Dendritic cell treated with granulocyte-macrophage colony-stimulating factor and Interleukin-4, amounts not matched to agents 40 ng/mL and 50 ng/mL, for 4 days (primary cell): ENCODE results near the gene ITLN1.
A peak's percentile ranks its signal among the peaks of the same experiment; 100 is the strongest.
"Not testable (repeated sequence)": the region's sequence is repeated elsewhere in the genome, so short reads cannot be mapped to it uniquely, and the experiment has no call there.

Experiments
- H3K27ac Mint-ChIP-seq: one replicate; pipeline ENCODE4 v1.8.0; 2022; ENCODE audit warnings: mild to moderate bottlenecking, mixed read lengths
- H3K27me3 Mint-ChIP-seq: one replicate; pipeline ENCODE4 v1.8.0; 2022; ENCODE audit warnings: mild to moderate bottlenecking, mixed read lengths
- H3K36me3 Mint-ChIP-seq: one replicate; pipeline ENCODE4 v1.8.0; 2022; ENCODE audit warnings: low read depth, mixed read lengths
- H3K4me1 Mint-ChIP-seq: one replicate; pipeline ENCODE4 v1.8.0; 2022; ENCODE audit warnings: low read depth, mixed read lengths
- H3K4me3 Mint-ChIP-seq: one replicate; pipeline ENCODE4 v1.8.0; 2022; ENCODE audit warnings: mild to moderate bottlenecking, moderate library complexity, mixed read lengths
- H3K9me3 Mint-ChIP-seq: one replicate; pipeline ENCODE4 v1.8.0; 2022; ENCODE audit warnings: mixed read lengths
- intact Hi-C: fragments of 100-400 bp; cut with micrococcal nuclease; formaldehyde crosslinking; loops from one replicate; pipeline ENCODE4 v1.15.0; 2022

ITLN1 gene

DNA sequence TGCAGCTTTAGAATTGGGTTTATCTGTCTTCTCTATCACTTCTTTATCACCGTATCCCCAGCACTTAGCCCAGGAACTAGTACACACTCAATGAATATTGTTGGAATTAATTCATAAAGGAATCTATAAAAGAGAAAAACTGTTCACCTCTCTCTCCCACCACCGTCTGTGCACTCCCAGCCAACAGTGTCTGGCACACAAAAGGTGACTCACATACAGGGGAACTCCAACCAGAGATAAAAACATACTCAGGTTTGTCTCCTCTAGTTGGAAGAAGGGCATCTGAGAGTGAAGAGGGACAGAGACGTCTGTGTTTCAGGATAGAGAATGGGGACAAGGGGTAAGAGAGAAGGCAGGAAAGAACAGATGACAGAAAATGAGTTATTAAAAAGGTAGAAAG is 10.0 kb downstream of the ITLN1 start:
- no peak overlapping the region for H3K4me3 Mint-ChIP-seq
- peaks cover 6% of the 10 kb centered on the region for H3K9me3 Mint-ChIP-seq
- H3K27me3 Mint-ChIP-seq, result no peaks in the 10 kb centered on the region
- intact Hi-C loops, result loop anchor here (5.0 kb wide), 1 partner anchor 38 kb away; no protein-coding TSS in a partner anchor
- H3K36me3 Mint-ChIP-seq, result no peaks in the 10 kb centered on the region
- H3K27ac Mint-ChIP-seq, result no peak overlapping the region
- H3K4me1 Mint-ChIP-seq, result peaks cover 34% of the 10 kb centered on the region

DNA sequence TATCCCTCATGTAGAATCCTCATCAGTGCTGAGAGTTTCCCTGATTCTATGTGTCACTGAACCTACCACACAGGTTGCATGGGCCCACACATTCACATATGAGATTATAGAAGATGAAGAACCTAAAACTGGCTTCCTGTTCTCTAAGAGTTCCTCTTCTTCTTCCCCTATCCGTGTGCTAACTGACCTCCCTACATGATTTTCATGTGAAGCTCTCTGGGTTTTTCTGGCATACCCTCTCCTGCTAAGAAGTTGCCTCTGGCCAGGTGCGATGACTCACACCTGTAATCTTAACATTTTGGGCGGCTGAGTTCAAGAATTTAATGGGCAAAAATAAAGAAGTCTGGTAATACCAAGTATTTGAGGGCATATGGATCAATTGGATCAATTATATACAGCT is 16.8 kb downstream of the ITLN1 start:
- H3K27me3 Mint-ChIP-seq, result no peaks in the 10 kb centered on the region
- H3K27ac Mint-ChIP-seq, result no peak overlapping the region
- intact Hi-C loops, result no loop called here
- no peaks in the 10 kb centered on the region for H3K9me3 Mint-ChIP-seq
- H3K4me3 Mint-ChIP-seq, result no peak overlapping the region
- H3K4me1 Mint-ChIP-seq, result peaks cover 30% of the 10 kb centered on the region
- no peaks in the 10 kb centered on the region for H3K36me3 Mint-ChIP-seq

GRCh38 chr1:160867651-160868050 is 17.3 kb downstream of the ITLN1 start:
- H3K9me3 Mint-ChIP-seq, H3K4me3 Mint-ChIP-seq, H3K36me3 Mint-ChIP-seq, H3K27me3 Mint-ChIP-seq, H3K27ac Mint-ChIP-seq, intact Hi-C loops: not testable (repeated sequence)
- H3K4me1 Mint-ChIP-seq, result peaks cover 35% of the 10 kb centered on the region

- H3K27me3 Mint-ChIP-seq, result no peaks in the 10 kb centered on the region
- no peaks in the 10 kb centered on the region for H3K9me3 Mint-ChIP-seq
- intact Hi-C loops, result no loop called here
- no peak overlapping the region for H3K4me3 Mint-ChIP-seq
- no peaks in the 10 kb centered on the region for H3K36me3 Mint-ChIP-seq
- peaks cover 44% of the 10 kb centered on the region for H3K4me1 Mint-ChIP-seq
- H3K27ac Mint-ChIP-seq, result no peak overlapping the region
These were observed 18.2 kb downstream of the ITLN1 start for GRCh38 chr1:160866695-160867260.

GRCh38 chr1:160866001-160866694 is 18.8 kb downstream of the ITLN1 start:
- no peaks in the 10 kb centered on the region for H3K36me3 Mint-ChIP-seq
- no peak overlapping the region for H3K4me3 Mint-ChIP-seq
- H3K27me3 Mint-ChIP-seq, result no peaks in the 10 kb centered on the region
- H3K27ac Mint-ChIP-seq, result no peak overlapping the region
- H3K4me1 Mint-ChIP-seq, result peaks cover 50% of the 10 kb centered on the region
- intact Hi-C loops, result no loop called here
- H3K9me3 Mint-ChIP-seq, result no peaks in the 10 kb centered on the region

DNA sequence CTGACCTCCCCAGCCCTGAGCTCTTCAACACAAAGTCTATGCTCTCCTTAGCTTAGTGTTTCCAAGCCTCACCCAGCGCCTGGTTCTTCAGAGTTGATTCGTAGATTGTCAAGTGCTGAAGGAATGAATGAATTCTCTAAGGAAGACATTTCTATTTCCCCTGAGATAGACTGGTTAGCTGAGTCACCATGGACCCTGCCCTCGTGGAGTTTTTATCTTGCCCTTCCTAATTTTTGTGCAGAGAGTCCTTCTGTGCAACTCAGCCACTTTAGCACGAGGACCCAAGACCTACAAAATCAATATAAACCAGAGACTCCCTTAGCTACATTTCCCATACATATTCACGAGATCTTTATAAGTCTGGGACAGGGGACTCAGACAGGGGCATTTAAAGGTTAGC is 19.6 kb downstream of the ITLN1 start:
- Mint-ChIP-seq H3K4me3 (no peak overlapping the region), H3K27me3 (no peaks in the 10 kb centered on the region), H3K9me3 (no peaks in the 10 kb centered on the region), H3K36me3 (no peaks in the 10 kb centered on the region), H3K27ac (no peak overlapping the region), H3K4me1 (peaks cover 55% of the 10 kb centered on the region)
- intact Hi-C loops, result no loop called here

DNA sequence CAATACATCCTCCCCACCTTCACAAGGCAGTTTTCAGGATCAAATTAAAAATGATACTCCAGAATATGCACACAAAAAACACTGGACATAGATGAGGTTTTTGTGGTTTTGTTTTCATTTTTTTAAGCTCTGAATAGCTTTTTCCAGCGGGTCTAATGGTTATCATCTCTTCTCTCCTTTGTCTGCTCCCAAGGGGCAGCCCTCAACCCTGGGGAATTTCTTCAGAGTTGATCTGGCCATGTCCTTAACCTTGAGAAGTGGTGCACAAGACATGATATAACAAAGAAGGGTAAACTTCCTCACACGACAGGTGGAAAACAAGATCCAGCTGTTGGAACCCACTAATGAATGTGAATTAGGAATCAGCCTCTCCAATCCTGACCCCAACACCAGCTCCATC is 20.8 kb downstream of the ITLN1 start:
- Mint-ChIP-seq H3K4me3 (no peak overlapping the region), H3K4me1 (peaks cover 52% of the 10 kb centered on the region), H3K36me3 (no peaks in the 10 kb centered on the region), H3K9me3 (no peaks in the 10 kb centered on the region), H3K27ac (peak overlapping the region; percentile 54), H3K27me3 (no peaks in the 10 kb centered on the region)
- intact Hi-C loops, result no loop called here

GRCh38 chr1:160863774-160864131 is 21.2 kb downstream of the ITLN1 start:
- Mint-ChIP-seq H3K4me1 (peaks cover 52% of the 10 kb centered on the region), H3K27me3 (no peaks in the 10 kb centered on the region), H3K4me3 (peak overlapping the region; percentile 60), H3K27ac (peak overlapping the region; percentile 54), H3K36me3 (no peaks in the 10 kb centered on the region), H3K9me3 (no peaks in the 10 kb centered on the region)
- intact Hi-C loops, result no loop called here

- Mint-ChIP-seq H3K4me3 (peak overlapping the region; percentile 60), H3K27ac (peak overlapping the region; percentile 54), H3K36me3 (no peaks in the 10 kb centered on the region), H3K27me3 (no peaks in the 10 kb centered on the region), H3K4me1 (peaks cover 52% of the 10 kb centered on the region), H3K9me3 (no peaks in the 10 kb centered on the region)
- intact Hi-C loops, result no loop called here
These were observed 21.8 kb downstream of the ITLN1 start for GRCh38 chr1:160863061-160863773.

DNA sequence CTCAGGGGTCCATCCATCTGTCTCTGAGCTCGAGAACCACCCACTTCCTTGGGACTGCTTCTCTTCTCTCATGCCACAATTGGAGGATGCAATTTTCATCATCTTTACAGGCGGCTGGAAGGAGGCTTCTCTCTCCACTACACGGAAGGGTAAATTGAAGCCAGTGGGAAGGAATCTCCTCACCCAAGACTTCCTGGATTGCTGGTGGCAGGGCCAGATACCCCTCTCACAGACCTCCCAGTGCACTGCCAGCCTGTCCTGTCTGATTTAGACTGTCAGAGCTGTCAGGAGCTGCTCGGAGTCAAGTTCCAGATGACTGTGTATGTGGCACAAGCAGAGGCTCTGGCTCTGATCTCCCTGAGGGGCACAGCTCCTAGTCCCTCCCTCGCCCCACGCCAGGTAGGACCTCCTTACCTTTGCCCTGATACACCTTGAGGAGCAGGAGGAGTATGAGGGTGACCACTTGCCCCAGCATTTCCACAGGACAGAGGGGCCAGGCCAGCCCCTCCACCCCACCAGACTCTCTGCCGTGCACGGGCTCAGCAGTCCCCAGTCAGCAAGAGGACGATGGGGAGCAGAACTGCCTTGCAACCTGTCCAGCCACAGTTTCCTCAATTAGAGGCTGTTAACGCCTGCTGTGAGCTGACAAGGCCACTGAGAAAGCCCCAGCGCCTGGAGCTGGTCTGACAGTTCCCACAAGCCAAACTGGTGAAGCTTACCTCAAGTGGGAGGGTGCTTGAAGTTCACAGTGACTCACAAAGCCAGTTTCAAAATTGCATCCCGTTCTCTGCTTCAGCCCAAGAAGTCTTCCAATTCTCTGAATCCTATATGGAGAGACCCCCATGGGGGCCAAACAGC is 22.5 kb downstream of the ITLN1 start, which contains the start of gene CD244:
Gene CD244 (minus strand): TSS at position 685 of the 858 bp plus-strand sequence. CDS start 210 bp downstream, at position 475.
- Mint-ChIP-seq H3K36me3 (no peaks in the 10 kb centered on the region), H3K4me1 (peaks cover 49% of the 10 kb centered on the region), H3K27me3 (no peaks in the 10 kb centered on the region), H3K9me3 (no peaks in the 10 kb centered on the region), H3K27ac (peak within 1 kb of the TSS; percentile 54), H3K4me3 (peak within 1 kb of the TSS; percentile 60)
- intact Hi-C loops, result no loop called here

DNA sequence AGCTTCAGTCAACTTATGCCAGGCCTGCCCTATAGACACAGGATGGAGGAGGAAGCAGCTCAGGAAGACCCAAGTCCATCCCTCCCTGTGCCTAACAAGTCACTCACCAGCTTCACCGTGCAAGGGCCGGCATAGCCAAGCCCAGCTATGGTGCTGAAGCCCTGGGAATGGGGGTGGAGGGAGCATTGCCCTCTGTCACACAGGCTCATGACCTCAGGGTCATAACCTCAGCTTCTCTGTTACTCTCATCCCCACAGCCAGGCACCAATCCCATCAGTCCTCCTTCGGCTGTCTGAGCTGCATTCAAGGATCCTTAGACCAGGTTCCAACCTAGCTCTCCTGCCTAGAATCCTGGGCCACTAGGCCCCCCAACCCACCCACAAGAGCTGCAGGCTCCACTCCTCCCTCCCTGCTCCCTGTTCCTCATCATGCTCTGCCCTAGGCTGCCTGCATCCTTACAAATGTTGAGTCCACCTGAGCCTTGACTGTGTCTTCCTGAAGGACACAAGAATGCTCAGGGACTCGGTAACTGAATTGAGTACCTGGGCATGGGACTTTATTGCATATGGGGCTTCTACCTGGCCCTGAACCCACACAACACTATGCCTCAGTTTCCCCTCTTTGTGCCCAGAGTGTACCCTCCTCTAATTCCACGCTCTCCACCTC is 24.0 kb downstream of the ITLN1 start:
- no peaks in the 10 kb centered on the region for H3K36me3 Mint-ChIP-seq
- H3K27me3 Mint-ChIP-seq, result no peaks in the 10 kb centered on the region
- H3K9me3 Mint-ChIP-seq, result no peaks in the 10 kb centered on the region
- H3K4me3 Mint-ChIP-seq, result no peak overlapping the region
- H3K27ac Mint-ChIP-seq, result no peak overlapping the region
- H3K4me1 Mint-ChIP-seq, result peaks cover 49% of the 10 kb centered on the region
- intact Hi-C loops, result no loop called here

- Mint-ChIP-seq H3K4me1 (peaks cover 49% of the 10 kb centered on the region), H3K9me3 (no peaks in the 10 kb centered on the region), H3K4me3 (no peak overlapping the region), H3K27ac (peak overlapping the region; percentile 6), H3K36me3 (no peaks in the 10 kb centered on the region), H3K27me3 (no peaks in the 10 kb centered on the region)
- intact Hi-C loops, result no loop called here
These were observed 25.8 kb downstream of the ITLN1 start for GRCh38 chr1:160859166-160859565.

- intact Hi-C loops, result no loop called here
- H3K4me1 Mint-ChIP-seq, result peaks cover 43% of the 10 kb centered on the region
- H3K27me3 Mint-ChIP-seq, result no peaks in the 10 kb centered on the region
- no peaks in the 10 kb centered on the region for H3K9me3 Mint-ChIP-seq
- H3K4me3 Mint-ChIP-seq, result no peak overlapping the region
- peak overlapping the region; percentile 6 for H3K27ac Mint-ChIP-seq
- H3K36me3 Mint-ChIP-seq, result no peaks in the 10 kb centered on the region
These were observed 26.5 kb downstream of the ITLN1 start for GRCh38 chr1:160858507-160858906.
